NOMO-1 treated with dmso at 0.1 percent for 144 hours (cell line): ENCODE measurements around the gene TRPM2.

Source experiments
- DNase-seq: peaks from one replicate; lab custom pipeline; 2025; ENCODE audit not compliant: unreplicated experiment; lab: John Stamatoyannopoulos, UW

The TRPM2 gene

GRCh38 chr21:44353191-44353970, at the start of gene TRPM2:
Gene TRPM2, plus strand, starts transcription at chr21:44353621. Its CDS starts 80 bp downstream, at chr21:44353701.
- DNase-seq = peak; percentile 84

- no peak for DNase-seq
These were observed 49.3 kb upstream of the TRPM2 start for GRCh38 chr21:44304011-44304616.

- DNase-seq = no peak
These were observed 48.5 kb upstream of the TRPM2 start for GRCh38 chr21:44304877-44305293.

- DNase-seq = no peak
These were observed 47.7 kb upstream of the TRPM2 start for GRCh38 chr21:44305691-44306090.

GRCh38 chr21:44306936-44307704, 46.3 kb upstream of the TRPM2 start:
- no peak for DNase-seq

GRCh38 chr21:44310628-44311507, 42.6 kb upstream of the TRPM2 start:
- no peak for DNase-seq

GRCh38 chr21:44312089-44312488, 41.3 kb upstream of the TRPM2 start:
- DNase-seq = no peak

GRCh38 chr21:44312716-44313115, 40.7 kb upstream of the TRPM2 start:
- no peak for DNase-seq

- no peak for DNase-seq
These were observed 40.0 kb upstream of the TRPM2 start for GRCh38 chr21:44313451-44313850.

GRCh38 chr21:44314128-44314527, 39.3 kb upstream of the TRPM2 start:
- no peak for DNase-seq

- no peak for DNase-seq
These were observed 38.9 kb upstream of the TRPM2 start for GRCh38 chr21:44314561-44314960.

GRCh38 chr21:44315691-44316203, 37.7 kb upstream of the TRPM2 start:
- no peak for DNase-seq

GRCh38 chr21:44316277-44316900, 37.0 kb upstream of the TRPM2 start:
- no peak for DNase-seq

GRCh38 chr21:44317241-44317782, 36.1 kb upstream of the TRPM2 start:
- no peak for DNase-seq

GRCh38 chr21:44317871-44318270, 35.5 kb upstream of the TRPM2 start:
- DNase-seq = no peak

- DNase-seq = no peak
These were observed 34.7 kb upstream of the TRPM2 start for GRCh38 chr21:44318489-44319285.

GRCh38 chr21:44319407-44320065, 33.9 kb upstream of the TRPM2 start:
- no peak for DNase-seq

- DNase-seq = no peak
These were observed 32.6 kb upstream of the TRPM2 start for GRCh38 chr21:44320847-44321246.
